Naive thymus-derived CD4-positive, alpha-beta T cell (primary cell): ENCODE results near the gene LRRC9. TPM values are rescaled to one million over a fixed set of nuclear protein-coding genes. Genes with fewer than 3 reads are reported as not detected.
A peak's percentile ranks its signal among the peaks of the same experiment; 100 is the strongest.

Experiments used
- ATAC-seq: fragments of 150-1000 bp; cut with Tn5 transposase; 2 replicates; pipeline ENCODE4 v1.10.0; 2021; ENCODE audit warnings: mild to moderate bottlenecking, moderate library complexity
- CTCF ChIA-PET: fragments of 350-600 bp; sonication (Branson Sonifier 250); formaldehyde crosslinking; loops from one replicate; lab custom pipeline; 2021; ENCODE audit warnings: antibody characterized with exemption; lab: Charles Lee
- POLR2A ChIA-PET: fragments of 350-600 bp; sonication (Branson Sonifier 250); formaldehyde crosslinking; loops from one replicate; lab custom pipeline; 2021; ENCODE audit warnings: antibody characterized with exemption, inconsistent platforms; lab: Charles Lee
- DNase-seq, 9 donors: peaks; one replicate each; pipeline versions ENCODE4 v3.0.0 to v3.0.0-alpha.2; 2020 to 2022; ENCODE audit warnings: mixed read lengths in 1 of 9
- H3K27ac ChIP-seq: one replicate; pipeline ENCODE4 v1.7.0; 2013; ENCODE audit warnings: mild to moderate bottlenecking, low read depth, low read length, moderate library complexity
- H3K27me3 ChIP-seq, 2 donors: one replicate each; pipeline ENCODE4 v1.7.0; 2013; ENCODE audit warnings: low read length in 2 of 2, mild to moderate bottlenecking in 2 of 2, moderate library complexity in 2 of 2; ENCODE audit not compliant: control insufficient read depth in 2 of 2, insufficient read depth in 2 of 2
- H3K36me3 ChIP-seq, 3 experiments: 1 replicate in 2 of 3; 2 replicates in 1 of 3; pipeline ENCODE4 v1.7.0; 2013; ENCODE audit warnings: low read length in 3 of 3, mild to moderate bottlenecking in 3 of 3, moderate library complexity in 1 of 3; ENCODE audit not compliant: insufficient read depth in 3 of 3, control insufficient read depth in 2 of 3
- H3K4me1 ChIP-seq, 2 donors: one replicate each; pipeline ENCODE4 v1.7.0; 2013; ENCODE audit warnings: low read length in 2 of 2, mild to moderate bottlenecking in 2 of 2, moderate library complexity in 1 of 2; ENCODE audit not compliant: control insufficient read depth in 2 of 2, insufficient read depth in 2 of 2
- H3K4me3 ChIP-seq: 2 replicates; pipeline ENCODE4 v1.7.0; 2013; ENCODE audit warnings: mild to moderate bottlenecking, low read length
- H3K9me3 ChIP-seq, 3 experiments: 1 replicate in 2 of 3; 2 replicates in 1 of 3; pipeline ENCODE4 v1.7.0; 2013; ENCODE audit warnings: low read length in 3 of 3; ENCODE audit not compliant: control insufficient read depth in 2 of 3
- H3K27ac Mint-ChIP-seq, 9 donors: one replicate each; pipeline ENCODE4 v1.8.0; 2020 to 2022; ENCODE audit warnings: mixed read lengths in 9 of 9, mild to moderate bottlenecking in 8 of 9, moderate library complexity in 5 of 9, inconsistent platforms in 2 of 9
- H3K27me3 Mint-ChIP-seq, 5 donors: one replicate each; pipeline ENCODE4 v1.8.0; 2021 to 2022; ENCODE audit warnings: mixed read lengths in 5 of 5, mild to moderate bottlenecking in 1 of 5
- H3K36me3 Mint-ChIP-seq, 5 donors: one replicate each; pipeline ENCODE4 v1.8.0; 2020 to 2022; ENCODE audit warnings: mixed read lengths in 5 of 5, mild to moderate bottlenecking in 3 of 5, inconsistent platforms in 1 of 5
- H3K4me1 Mint-ChIP-seq, 7 donors: one replicate each; pipeline ENCODE4 v1.8.0; 2020 to 2022; ENCODE audit warnings: mixed read lengths in 7 of 7, mild to moderate bottlenecking in 3 of 7, inconsistent platforms in 1 of 7
- H3K4me3 Mint-ChIP-seq, 10 donors: one replicate each; pipeline ENCODE4 v1.8.0; 2020 to 2022; ENCODE audit warnings: mild to moderate bottlenecking in 10 of 10, mixed read lengths in 10 of 10, moderate library complexity in 6 of 10, inconsistent platforms in 2 of 10
- H3K9me3 Mint-ChIP-seq, 11 donors: one replicate each; pipeline ENCODE4 v1.8.0; 2020 to 2022; ENCODE audit warnings: mixed read lengths in 11 of 11, mild to moderate bottlenecking in 4 of 11, inconsistent platforms in 1 of 11, moderate library complexity in 1 of 11
- intact Hi-C, 2 donors: fragments of 100-400 bp; cut with micrococcal nuclease; formaldehyde crosslinking; loops; one replicate each; pipeline ENCODE4 v1.15.1; 2023
- polyA plus RNA-seq, 2 donors: library from polyadenylated mRNA; unstranded; fragments of 300-500 nt; fragmentation: Illumina TruSeq; gene quantifications; one replicate each; pipeline ENCODE4 v1.2.3, GENCODE V29; 2021
- total RNA-seq, 6 experiments: library from RNA in 5 of 6; stranded (reverse) in 5 of 6; gene quantifications; 1 replicate in 5 of 6; 2 replicates in 1 of 6; pipeline ENCODE4 v1.2.3 and lab custom pipeline; 2021 to 2026

The LRRC9 gene
- total and polyA plus RNA-seq, 7 experiments from 2014 or later: not detected

- POLR2A ChIA-PET: interaction anchor here (1.1 to 4.5 kb wide), 3 partner anchors 73 to 1795 kb away, joined by 3 to 32 read pairs (median 15); partner anchors contain the start of genes ARID4A, DHRS7 and PPM1A
- peaks cover 28 to 60% (median 49%) of the 10 kb centered on the region in 7 donors for H3K4me1 Mint-ChIP-seq
- Histone ChIP-seq H3K4me3 (peak overlapping the region; percentile 94), H3K27ac (peak overlapping the region; percentile 96), H3K36me3 (peaks cover 0 to 5% (median 0%) of the 10 kb centered on the region in 3 experiments), H3K9me3 (no peaks in the 10 kb centered on the region), H3K4me1 (peaks cover 14 to 16% of the 10 kb centered on the region in 2 donors), H3K27me3 (no peaks in the 10 kb centered on the region)
- H3K36me3 Mint-ChIP-seq: peaks cover 5 to 20% (median 12%) of the 10 kb centered on the region in 5 donors
- no peak for ATAC-seq
- intact Hi-C loops: loop anchor here (2.0 to 5.0 kb wide), 6 partner anchors 14 to 1666 kb away; partner anchors contain the start of genes KIAA0586 (in 2 of the 2), SLC38A6 (in 2 of the 2), TIMM9 (in 2 of the 2) and TRMT5 (in 2 of the 2)
- H3K4me3 Mint-ChIP-seq: peak overlapping the region; percentile 88 to 98 (median 95)
- peak overlapping the region; percentile 90 to 99 (median 96) for H3K27ac Mint-ChIP-seq
- no peak for DNase-seq
- CTCF ChIA-PET: interaction anchor here (1.5 kb wide), 1 partner anchor 128 kb away, joined by 3 read pairs; no protein-coding TSS in a partner anchor
- H3K27me3 Mint-ChIP-seq: peaks cover 0 to 2% (median 0%) of the 10 kb centered on the region in 5 donors
- H3K9me3 Mint-ChIP-seq: peaks cover 0 to 2% (median 0%) of the 10 kb centered on the region in 11 donors
Observed at GRCh38 chr14:60093080-60093479, 173.1 kb downstream of the LRRC9 start.

DNA sequence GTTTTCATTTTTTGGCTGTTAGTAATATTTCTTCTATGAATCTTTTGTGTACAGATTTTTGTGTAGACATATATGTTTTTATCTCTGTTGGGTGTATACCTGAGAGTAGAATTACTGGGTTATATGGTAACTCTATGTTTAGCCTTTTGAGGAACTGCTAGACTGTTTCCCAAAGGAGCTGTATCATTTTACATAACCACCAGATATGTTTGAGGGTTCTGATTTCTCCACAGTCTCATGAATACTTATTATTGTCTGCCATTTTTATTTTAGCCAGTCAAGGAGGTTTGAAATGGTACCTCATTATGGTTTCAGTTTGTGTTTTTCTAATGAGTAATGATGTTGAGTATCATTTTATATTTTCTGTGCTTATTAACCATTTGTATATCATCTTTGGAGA lies 173.7 kb downstream of the LRRC9 start:
- Histone ChIP-seq H3K36me3 (peaks cover 0 to 5% (median 0%) of the 10 kb centered on the region in 3 experiments), H3K9me3 (no peaks in the 10 kb centered on the region), H3K27ac (no peak overlapping the region), H3K27me3 (no peaks in the 10 kb centered on the region), H3K4me3 (peak overlapping the region; percentile 94), H3K4me1 (peaks cover 14 to 16% of the 10 kb centered on the region in 2 donors)
- DNase-seq (no peak), ATAC-seq (no peak)
- Mint-ChIP-seq H3K27ac (peak overlapping the region; percentile 57 to 99 (median 95)), H3K4me1 (peaks cover 28 to 64% (median 54%) of the 10 kb centered on the region in 7 donors), H3K9me3 (peaks cover 0 to 2% (median 0%) of the 10 kb centered on the region in 11 donors), H3K36me3 (peaks cover 8 to 23% (median 16%) of the 10 kb centered on the region in 5 donors), H3K4me3 (peak overlapping the region; percentile 88 to 98 (median 95)), H3K27me3 (peaks cover 0 to 2% (median 0%) of the 10 kb centered on the region in 5 donors)
- intact Hi-C loops: loop anchor here (2.0 to 5.0 kb wide), 6 partner anchors 13 to 1666 kb away; partner anchors contain the start of genes KIAA0586 (in 2 of the 2), SLC38A6 (in 2 of the 2), TIMM9 (in 2 of the 2) and TRMT5 (in 2 of the 2)
- ChIA-PET POLR2A (interaction anchor here (0.6 to 4.5 kb wide), 4 partner anchors 72 to 170 kb away, joined by 4 to 32 read pairs (median 10); partner anchors contain the start of genes DHRS7 and PPM1A), CTCF (interaction anchor here (0.7 to 1.0 kb wide), 2 partner anchors 33 to 72 kb away, joined by 3 to 4 read pairs; partner anchors contain the start of gene DHRS7)

GRCh38 chr14:60094306-60094897 lies 174.5 kb downstream of the LRRC9 start:
- Mint-ChIP-seq H3K4me1 (peaks cover 28 to 64% (median 54%) of the 10 kb centered on the region in 7 donors), H3K36me3 (peaks cover 8 to 23% (median 16%) of the 10 kb centered on the region in 5 donors), H3K4me3 (peak overlapping the region; percentile 75 to 98 (median 94)), H3K27ac (peak overlapping the region in 6 of 9 donors; percentile 38 to 99 (median 74)), H3K9me3 (peaks cover 0 to 2% (median 0%) of the 10 kb centered on the region in 11 donors), H3K27me3 (no peaks in the 10 kb centered on the region)
- ChIA-PET POLR2A (no interaction called here), CTCF (interaction anchor here (1.0 kb wide), 1 partner anchor 71 kb away, joined by 3 read pairs; the partner anchor contains the start of gene DHRS7)
- H3K36me3 ChIP-seq: peaks cover 0 to 5% (median 0%) of the 10 kb centered on the region in 3 experiments
- no peak overlapping the region for H3K4me3 ChIP-seq
- no peak for ATAC-seq
- intact Hi-C loops: loop anchor here (5.0 kb wide), 3 partner anchors 658 to 1667 kb away; partner anchors contain the start of genes KIAA0586 (in 2 of the 2), SLC38A6 (in 2 of the 2), TIMM9 (in 2 of the 2) and TRMT5 (in 2 of the 2)
- no peaks in the 10 kb centered on the region for H3K9me3 ChIP-seq
- peaks cover 14 to 16% of the 10 kb centered on the region in 2 donors for H3K4me1 ChIP-seq
- no peak overlapping the region for H3K27ac ChIP-seq
- peak in 2 of 9 donors; percentile 2 to 27 for DNase-seq
- no peaks in the 10 kb centered on the region for H3K27me3 ChIP-seq

DNA sequence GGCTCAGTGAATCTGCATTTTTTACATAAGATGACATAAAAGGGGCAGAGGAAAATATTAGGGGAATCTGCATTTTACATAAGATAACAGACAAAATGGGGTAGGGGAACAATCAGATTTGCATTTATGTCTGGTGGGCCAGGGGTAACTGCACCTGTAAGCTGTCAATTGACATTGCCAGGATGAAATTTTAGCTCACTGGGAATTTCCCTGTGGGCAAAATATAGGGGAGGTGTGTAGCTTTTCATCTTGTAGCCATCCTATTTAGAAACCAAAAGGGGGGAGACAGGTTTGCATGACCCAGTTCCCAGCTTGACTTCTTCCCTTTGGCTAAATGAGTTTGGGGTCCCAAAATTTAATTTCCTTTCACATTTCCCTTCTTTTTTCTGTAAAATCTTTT lies 175.3 kb downstream of the LRRC9 start:
- H3K4me1 Mint-ChIP-seq: peaks cover 28 to 68% (median 60%) of the 10 kb centered on the region in 7 donors
- CTCF ChIA-PET: interaction anchor here (0.7 kb wide), 1 partner anchor 44 kb away, joined by 3 read pairs; no protein-coding TSS in a partner anchor
- peaks cover 0 to 2% (median 0%) of the 10 kb centered on the region in 11 donors for H3K9me3 Mint-ChIP-seq
- Histone ChIP-seq H3K4me3 (no peak overlapping the region), H3K27me3 (no peaks in the 10 kb centered on the region), H3K27ac (no peak overlapping the region), H3K4me1 (peaks cover 14 to 16% of the 10 kb centered on the region in 2 donors), H3K36me3 (peaks cover 0 to 5% (median 0%) of the 10 kb centered on the region in 3 experiments), H3K9me3 (no peaks in the 10 kb centered on the region)
- peak overlapping the region in 5 of 10 donors; percentile 4 to 94 (median 33) for H3K4me3 Mint-ChIP-seq
- no peak for ATAC-seq
- intact Hi-C loops: no loop called here
- H3K27ac Mint-ChIP-seq: peak overlapping the region in 1 of 9 donors; percentile 33
- no peak for DNase-seq
- POLR2A ChIA-PET: interaction anchor here (1.3 kb wide), 1 partner anchor 70 kb away, joined by 5 read pairs; the partner anchor contains the start of gene DHRS7
- H3K27me3 Mint-ChIP-seq: no peaks in the 10 kb centered on the region
- peaks cover 8 to 27% (median 16%) of the 10 kb centered on the region in 5 donors for H3K36me3 Mint-ChIP-seq

DNA sequence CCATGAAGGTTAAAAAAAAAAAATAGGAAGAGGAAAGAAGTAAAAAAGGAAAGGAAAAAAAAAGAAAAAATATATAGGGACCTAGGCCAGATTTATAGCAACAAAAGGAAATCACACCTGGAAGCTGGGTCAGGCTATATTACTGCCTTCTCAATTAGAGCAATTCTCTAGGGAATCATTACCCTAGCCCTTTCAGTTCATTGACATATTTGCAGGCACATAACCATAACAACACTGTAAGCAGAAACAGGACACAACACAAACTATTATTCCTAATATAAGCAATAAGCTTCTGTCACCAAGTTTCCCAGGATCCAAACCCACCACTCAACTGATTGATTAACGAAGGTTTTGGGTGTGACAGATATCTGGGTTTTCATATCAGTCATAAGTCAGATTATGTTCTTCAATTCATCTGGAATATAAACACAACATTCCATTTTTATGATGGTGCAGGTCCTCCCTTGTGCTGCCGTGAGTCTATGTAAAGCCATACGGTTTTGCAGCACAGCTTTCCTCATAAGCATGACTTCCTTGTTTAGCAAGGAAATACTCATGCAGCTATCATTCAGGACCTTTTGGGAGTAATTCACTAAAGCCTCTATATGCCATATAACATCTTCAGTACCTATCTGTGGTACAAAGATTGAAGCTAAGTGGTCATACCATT lies 176.0 kb downstream of the LRRC9 start:
- H3K4me3 Mint-ChIP-seq: peak overlapping the region in 2 of 10 donors; percentile 20 to 33
- H3K4me3 ChIP-seq: no peak overlapping the region
- CTCF ChIA-PET: interaction anchor here (0.7 kb wide), 1 partner anchor 45 kb away, joined by 3 read pairs; no protein-coding TSS in a partner anchor
- H3K27ac Mint-ChIP-seq: no peak overlapping the region
- ATAC-seq (no peak), DNase-seq (no peak)
- POLR2A ChIA-PET: interaction anchor here (0.7 to 1.3 kb wide), 2 partner anchors 69 to 1982 kb away, joined by 5 to 6 read pairs; partner anchors contain the start of gene DHRS7
- no peak overlapping the region for H3K27ac ChIP-seq
- peaks cover 14 to 16% of the 10 kb centered on the region in 2 donors for H3K4me1 ChIP-seq
- H3K4me1 Mint-ChIP-seq: peaks cover 33 to 69% (median 61%) of the 10 kb centered on the region in 7 donors
- peaks cover 0 to 5% (median 0%) of the 10 kb centered on the region in 3 experiments for H3K36me3 ChIP-seq
- intact Hi-C loops: no loop called here
- peaks cover 8 to 28% (median 21%) of the 10 kb centered on the region in 5 donors for H3K36me3 Mint-ChIP-seq
- no peaks in the 10 kb centered on the region for H3K27me3 Mint-ChIP-seq
- no peaks in the 10 kb centered on the region for H3K27me3 ChIP-seq
- no peaks in the 10 kb centered on the region for H3K9me3 ChIP-seq
- H3K9me3 Mint-ChIP-seq: peaks cover 0 to 2% (median 0%) of the 10 kb centered on the region in 11 donors
